ENCODE data around the gene C4orf50. TPM values are rescaled to one million over a fixed set of nuclear protein-coding genes. Genes with fewer than 3 reads are reported as not detected.

The C4orf50 gene
- total RNA-seq, 1 donor from 2014 or later: 0.12 TPM

- H3K4me1 ChIP-seq: no peaks in the 10 kb centered on the region
- no peak for TF ChIP-seq CTCF (IDR thresholded peaks at IDR 0.05)
- intact Hi-C loops (cut with DNase I): no loop called here
These were observed 25.9 kb downstream of the C4orf50 start for GRCh38 chr4:5992171-5992827.

GRCh38 chr4:5991405-5991804 lies 26.8 kb downstream of the C4orf50 start:
- no peaks in the 10 kb centered on the region for H3K36me3 ChIP-seq
- DNase-seq (peak; percentile 33), ATAC-seq (no peak)
- H3K4me1 ChIP-seq: no peaks in the 10 kb centered on the region
- no peak overlapping the region for H3K4me3 ChIP-seq
- no peaks in the 10 kb centered on the region for H3K9me3 ChIP-seq
- H3K27me3 ChIP-seq: no peaks in the 10 kb centered on the region
- intact Hi-C loops (cut with DNase I): no loop called here
- TF ChIP-seq CTCF (IDR thresholded peaks at IDR 0.05): no peak
- H3K27ac ChIP-seq: no peak overlapping the region

More at GRCh38 chr4:5992171-5992827, 25.9 kb downstream of the C4orf50 start:
- Histone ChIP-seq H3K27me3 (no peaks in the 10 kb centered on the region), H3K27ac (no peak overlapping the region), H3K9me3 (no peaks in the 10 kb centered on the region), H3K36me3 (no peaks in the 10 kb centered on the region), H3K4me3 (no peak overlapping the region)
- DNase-seq (peak; percentile 55), ATAC-seq (no peak)

GRCh38 chr4:5990446-5991160 lies 27.6 kb downstream of the C4orf50 start:
- intact Hi-C loops (cut with DNase I): no loop called here
- no peaks in the 10 kb centered on the region for H3K36me3 ChIP-seq
- DNase-seq: peak; percentile 45
- H3K27me3 ChIP-seq: no peaks in the 10 kb centered on the region
- no peak for TF ChIP-seq CTCF (IDR thresholded peaks at IDR 0.05)
- H3K4me1 ChIP-seq: no peaks in the 10 kb centered on the region
- ATAC-seq: no peak
- H3K4me3 ChIP-seq: no peak overlapping the region
- H3K27ac ChIP-seq: no peak overlapping the region
- H3K9me3 ChIP-seq: no peaks in the 10 kb centered on the region

- ATAC-seq (no peak), DNase-seq (peak; percentile 49)
- Histone ChIP-seq H3K4me1 (no peaks in the 10 kb centered on the region), H3K4me3 (no peak overlapping the region), H3K27ac (no peak overlapping the region), H3K36me3 (no peaks in the 10 kb centered on the region), H3K9me3 (no peaks in the 10 kb centered on the region), H3K27me3 (no peaks in the 10 kb centered on the region)
- no peak for TF ChIP-seq CTCF (IDR thresholded peaks at IDR 0.05)
- intact Hi-C loops (cut with DNase I): no loop called here
These were observed 28.7 kb downstream of the C4orf50 start for GRCh38 chr4:5989236-5990225.

GRCh38 chr4:5988086-5988845 lies 30.0 kb downstream of the C4orf50 start:
- Histone ChIP-seq H3K27me3 (no peaks in the 10 kb centered on the region), H3K4me1 (no peaks in the 10 kb centered on the region), H3K9me3 (no peaks in the 10 kb centered on the region), H3K4me3 (no peak overlapping the region), H3K36me3 (no peaks in the 10 kb centered on the region), H3K27ac (no peak overlapping the region)
- ATAC-seq (no peak), DNase-seq (peak; percentile 40)
- no peak for TF ChIP-seq CTCF (IDR thresholded peaks at IDR 0.05)
- intact Hi-C loops (cut with DNase I): no loop called here

Measured in upper lobe of right lung (tissue), 1 donor.